Lung (tissue), 12 donors: ENCODE results near the gene ERP27. TPM values are rescaled to one million over a fixed set of nuclear protein-coding genes. Genes with fewer than 3 reads are reported as not detected.

Source experiments
- ATAC-seq: fragments of 200-7000 bp; cut with Tn5 transposase; one replicate; pipeline ENCODE4 v1.9.1; 2020; ENCODE audit warnings: moderate number of reproducible peaks; ENCODE audit not compliant: insufficient read depth, low FRiP score
- DNase-seq, 3 donors: peaks; one replicate each; pipeline ENCODE4 v3.0.0-alpha.2; 2013 to 2017
- H3K27ac ChIP-seq, 2 donors: one replicate each; pipeline ENCODE4 v1.5.1; 2013; ENCODE audit warnings: mild to moderate bottlenecking in 2 of 2, moderate library complexity in 2 of 2, control low read depth in 1 of 2, inconsistent platforms in 1 of 2, low read depth in 1 of 2, low read length in 1 of 2
- H3K27me3 ChIP-seq, 3 donors: one replicate each; pipeline ENCODE4 v1.5.1; 2013; ENCODE audit warnings: low read length in 2 of 3; ENCODE audit not compliant: control insufficient read depth in 3 of 3, insufficient read depth in 3 of 3
- H3K36me3 ChIP-seq, 4 donors: one replicate each; pipeline ENCODE4 v1.5.1; 2013; ENCODE audit warnings: low read length in 4 of 4, mild to moderate bottlenecking in 1 of 4, moderate library complexity in 1 of 4; ENCODE audit not compliant: control insufficient read depth in 4 of 4, insufficient read depth in 4 of 4
- H3K4me1 ChIP-seq, 5 donors: one replicate each; pipeline ENCODE4 v1.5.1; 2013; ENCODE audit warnings: low read length in 5 of 5, mild to moderate bottlenecking in 2 of 5, moderate library complexity in 1 of 5; ENCODE audit not compliant: control insufficient read depth in 5 of 5, insufficient read depth in 5 of 5
- H3K4me3 ChIP-seq: one replicate; pipeline ENCODE4 v1.5.1; 2013; ENCODE audit warnings: mild to moderate bottlenecking, control low read depth, moderate library complexity
- H3K9ac ChIP-seq, 2 donors: one replicate each; pipeline ENCODE4 v1.5.1; 2013; ENCODE audit warnings: low read length in 2 of 2, control low read depth in 1 of 2; ENCODE audit not compliant: insufficient read depth in 1 of 2
- H3K9me3 ChIP-seq, 4 donors: one replicate each; pipeline ENCODE4 v1.5.1; 2013; ENCODE audit warnings: low read length in 3 of 4, mild to moderate bottlenecking in 1 of 4, moderate library complexity in 1 of 4; ENCODE audit not compliant: control insufficient read depth in 4 of 4, insufficient read depth in 3 of 4
- WGBS, 2 donors: extraction: QIAGEN DNeasy Blood & Tissue Kit; methylation state at CpG; one replicate each; pipeline ENCODE4 v1.1.7; 2013; 5-methylcytosine and 5-hydroxymethylcytosine counted together
- polyA plus RNA-seq, 2 donors: library from polyadenylated mRNA; stranded (reverse); fragments of 200-250 nt; gene quantifications; one replicate each; pipeline ENCODE4 v1.2.1, GENCODE V29; 2013
- total RNA-seq, 2 donors: library from RNA; depleted of rRNA in 1 of 2; stranded (reverse); fragments of >200 nt in 1 of 2; gene quantifications; one replicate each; pipeline ENCODE4 v1.2.1, GENCODE V29; 2014 to 2021
- TF ChIP-seq, protein P1 (sequence below): IDR thresholded peaks from 2 replicates; pipeline ENCODE4 v1.5.1; 2012; ENCODE audit warnings: mild to moderate bottlenecking; ENCODE audit errors: control extremely low read depth, extremely low read depth
- donor health status: control.
- donor health status: control.
- donor health status: Bipolar disorder and iron deficiency.
- donor health status: healthy.
- donor health status: DM: yes; HTN: yes; CAD: no.

Gene ERP27
- total and polyA plus RNA-seq, 4 donors = 1.9 to 64.6 (median 10.4) TPM

DNA sequence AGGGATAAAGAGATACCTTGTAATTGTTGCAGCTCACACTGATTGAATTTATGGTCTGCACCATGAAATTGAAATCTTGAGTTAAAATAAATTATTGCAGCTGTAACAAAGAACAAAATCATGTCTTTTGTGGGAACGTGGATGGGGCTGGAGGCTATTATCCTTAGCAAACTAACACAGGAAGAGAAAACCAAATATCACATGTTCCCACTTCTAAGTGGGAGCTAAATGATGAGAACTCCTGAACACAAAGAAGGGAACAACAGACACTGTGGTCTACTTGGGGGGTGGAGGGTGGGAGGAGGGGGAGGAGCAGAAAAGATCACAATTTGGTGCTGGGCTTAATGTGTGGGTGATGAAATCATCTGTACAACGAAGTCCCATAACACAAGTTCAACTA, 22.6 kb downstream of the ERP27 start:
- DNase-seq (no peak), ATAC-seq (no peak)
- Histone ChIP-seq H3K4me1 (peaks cover 0 to 4% (median 0%) of the 10 kb centered on the region in 5 donors), H3K27me3 (no peaks in the 10 kb centered on the region), H3K9me3 (no peaks in the 10 kb centered on the region), H3K36me3 (no peaks in the 10 kb centered on the region), H3K4me3 (no peak overlapping the region), H3K9ac (no peak overlapping the region), H3K27ac (no peak overlapping the region)
- WGBS, 2 donors = 44 to 63% methylated on average over 2 of the region's 2 CpGs
- TF ChIP-seq, protein P1, sequence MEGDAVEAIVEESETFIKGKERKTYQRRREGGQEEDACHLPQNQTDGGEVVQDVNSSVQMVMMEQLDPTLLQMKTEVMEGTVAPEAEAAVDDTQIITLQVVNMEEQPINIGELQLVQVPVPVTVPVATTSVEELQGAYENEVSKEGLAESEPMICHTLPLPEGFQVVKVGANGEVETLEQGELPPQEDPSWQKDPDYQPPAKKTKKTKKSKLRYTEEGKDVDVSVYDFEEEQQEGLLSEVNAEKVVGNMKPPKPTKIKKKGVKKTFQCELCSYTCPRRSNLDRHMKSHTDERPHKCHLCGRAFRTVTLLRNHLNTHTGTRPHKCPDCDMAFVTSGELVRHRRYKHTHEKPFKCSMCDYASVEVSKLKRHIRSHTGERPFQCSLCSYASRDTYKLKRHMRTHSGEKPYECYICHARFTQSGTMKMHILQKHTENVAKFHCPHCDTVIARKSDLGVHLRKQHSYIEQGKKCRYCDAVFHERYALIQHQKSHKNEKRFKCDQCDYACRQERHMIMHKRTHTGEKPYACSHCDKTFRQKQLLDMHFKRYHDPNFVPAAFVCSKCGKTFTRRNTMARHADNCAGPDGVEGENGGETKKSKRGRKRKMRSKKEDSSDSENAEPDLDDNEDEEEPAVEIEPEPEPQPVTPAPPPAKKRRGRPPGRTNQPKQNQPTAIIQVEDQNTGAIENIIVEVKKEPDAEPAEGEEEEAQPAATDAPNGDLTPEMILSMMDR = no peak

DNA sequence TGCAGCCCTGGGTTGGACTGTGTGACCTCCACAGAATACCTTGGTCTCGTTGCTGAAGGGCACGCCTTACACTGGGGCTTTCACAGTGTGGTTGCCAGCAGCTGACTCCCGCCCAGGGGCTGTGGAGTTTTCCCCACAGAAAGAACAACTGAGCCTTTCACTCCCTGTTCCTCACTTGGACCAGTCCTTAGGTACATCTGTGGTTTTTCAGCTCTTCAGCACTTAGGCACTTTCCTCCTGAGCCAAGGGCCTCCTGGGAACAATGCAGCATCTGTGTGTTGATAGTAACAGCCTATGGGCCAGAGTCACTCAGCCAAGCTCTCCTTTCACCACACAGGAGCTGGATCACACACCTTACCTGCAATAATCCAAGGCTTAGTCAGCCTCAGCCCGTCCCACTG, 25.0 kb downstream of the ERP27 start:
- H3K9me3 ChIP-seq = no peaks in the 10 kb centered on the region
- H3K4me3 ChIP-seq = no peak overlapping the region
- TF ChIP-seq, protein P1 = no peak
- H3K36me3 ChIP-seq = no peaks in the 10 kb centered on the region
- peak overlapping the region in 1 of 2 donors; percentile 14 for H3K27ac ChIP-seq
- WGBS, 2 donors = 91% methylated on average over 4 of the region's 4 CpGs
- H3K4me1 ChIP-seq = peaks cover 0 to 4% (median 0%) of the 10 kb centered on the region in 5 donors
- no peaks in the 10 kb centered on the region for H3K27me3 ChIP-seq
- peak in 2 of 3 donors; percentile 32 to 35 for DNase-seq
- no peak overlapping the region for H3K9ac ChIP-seq
- peak; percentile 53 for ATAC-seq

DNA sequence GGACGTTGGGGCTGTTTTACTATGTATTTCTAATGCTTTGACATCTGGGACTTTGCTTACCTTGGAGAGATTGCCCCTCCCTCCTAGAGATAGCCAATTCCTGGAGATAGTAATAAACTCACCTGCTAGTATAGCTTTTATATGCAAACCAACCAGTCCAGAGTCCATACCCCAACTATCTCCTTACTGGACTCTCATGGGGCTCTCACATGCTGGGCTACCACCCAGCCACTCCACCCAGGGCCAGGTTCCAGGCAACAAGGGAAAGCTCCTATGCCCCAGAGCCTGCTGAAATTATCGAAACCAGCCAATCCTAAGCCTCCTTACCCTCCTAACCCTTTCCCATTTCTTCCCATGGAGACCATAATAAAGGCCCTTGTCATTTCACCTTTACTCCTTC, 27.2 kb downstream of the ERP27 start:
- Histone ChIP-seq H3K4me3 (no peak overlapping the region), H3K36me3 (no peaks in the 10 kb centered on the region), H3K27ac (no peak overlapping the region), H3K9ac (no peak overlapping the region), H3K4me1 (peaks cover 0 to 4% (median 0%) of the 10 kb centered on the region in 5 donors), H3K27me3 (no peaks in the 10 kb centered on the region), H3K9me3 (no peaks in the 10 kb centered on the region)
- 38 to 70% methylated on average over 2 of the region's 2 CpGs for WGBS, 2 donors
- no peak for ATAC-seq
- TF ChIP-seq, protein P1 = no peak
- no peak for DNase-seq
